WTC11 (cell line): ENCODE data around the gene USP37.

Source experiments
- CBFB ChIP-seq: sonication (generic); formaldehyde crosslinking; IDR thresholded peaks from 2 replicates; pipeline ENCODE4 v1.8.1; 2022; ENCODE audit warnings: mild to moderate bottlenecking, low read depth, missing genetic modification reagents
- CTCF ChIP-seq: fragments of 200-600 bp; IDR thresholded peaks from 2 replicates; pipeline ENCODE4 v1.8.0; 2022; ENCODE audit warnings: antibody characterized with exemption
- E2F1 ChIP-seq: sonication (generic); formaldehyde crosslinking; IDR thresholded peaks from 2 replicates; pipeline ENCODE4 v1.8.0; 2022; ENCODE audit warnings: mild to moderate bottlenecking, missing genetic modification reagents
- ERG ChIP-seq: fragments of 250-450 bp; sonication (Bioruptor Pico); IDR thresholded peaks from 2 replicates; pipeline ENCODE4 v1.8.0; 2021; ENCODE audit warnings: mild to moderate bottlenecking
- ESRRA ChIP-seq: sonication (generic); formaldehyde crosslinking; IDR thresholded peaks from 2 replicates; pipeline ENCODE4 v1.8.1; 2022; ENCODE audit warnings: mild to moderate bottlenecking, missing genetic modification reagents, borderline replicate concordance
- FOXP4 ChIP-seq: sonication (generic); formaldehyde crosslinking; IDR thresholded peaks from 2 replicates; pipeline ENCODE4 v1.8.0; 2022; ENCODE audit warnings: mild to moderate bottlenecking, missing genetic modification reagents
- JUN ChIP-seq: sonication (generic); formaldehyde crosslinking; IDR thresholded peaks from 2 replicates; pipeline ENCODE4 v1.8.0; 2023; ENCODE audit warnings: mild to moderate bottlenecking, missing genetic modification reagents

- TF ChIP-seq ESRRA (no peak), FOXP4 (CRISPR knock-in tag) (no peak), CTCF (no peak), ERG (CRISPR knock-in tag) (no peak), JUN (CRISPR knock-in tag) (no peak), CBFB (CRISPR knock-in tag) (no peak), E2F1 (no peak)
Observed at GRCh38 chr2:218547511-218547910, 20.6 kb downstream of the USP37 start.
